ENCODE measurements around the gene ATP11A.

- TF ChIP-seq CTCF (conservative IDR thresholded peaks at IDR 0.05; ENCODE audit: low read depth in 2 of 2) (no peak), EZH2 (IDR thresholded peaks at IDR 0.05; ENCODE audit: low read depth, unreplicated experiment) (no peak), CREB1 (CRISPR knock-in tag; IDR thresholded peaks at IDR 0.05; ENCODE audit: low read depth) (no peak)
Measured at GRCh38 chr13:112894673-112895481, 205.0 kb downstream of the ATP11A start.

Measured in GM23338 (cell line).